Sciatic nerve (tissue), 2 donors: ENCODE measurements around the gene AP5B1. TPM values are rescaled to one million over a fixed set of nuclear protein-coding genes. Genes with fewer than 3 reads are reported as not detected.
"Not testable (repeated sequence)": the region's sequence is repeated elsewhere in the genome, so short reads cannot be mapped to it uniquely, and the experiment has no call there.

Experiments
- ATAC-seq: fragments of 200-7000 bp; cut with Tn5 transposase; one replicate; pipeline ENCODE4 v1.9.1; 2020; ENCODE audit warnings: mild to moderate bottlenecking, moderate library complexity
- DNase-seq: peaks from one replicate; pipeline ENCODE4 v3.0.0-alpha.2; 2020; ENCODE audit warnings: low spot score
- intact Hi-C: fragments of 100-400 bp; cut with DNase I; formaldehyde crosslinking; loops from one replicate; pipeline ENCODE4 v1.14.2; 2022
- total RNA-seq: library from RNA; stranded (reverse); fragmentation: NEBNext Ultra II Directional; extraction: Animal tissue kit (Norgen Biotek cat#: 25700); gene quantifications from one replicate; pipeline ENCODE4 v1.2.1, GENCODE V29; 2021
- donor health status: DM: no; HTN: no; CAD: no.
- donor health status: DM: no; HTN: no; CAD: no.

The AP5B1 gene
- total RNA-seq, 1 donor from 2014 or later = 12.9 TPM

- no peak for DNase-seq
- intact Hi-C loops = no loop called here
- ATAC-seq = no peak
These were observed 6.1 kb downstream of the AP5B1 start for GRCh38 chr11:65774525-65775306.

- ATAC-seq = no peak
- no peak for DNase-seq
- intact Hi-C loops = no loop called here
These were observed 6.9 kb downstream of the AP5B1 start for GRCh38 chr11:65773784-65774411.

- DNase-seq (no peak), ATAC-seq (no peak)
- intact Hi-C loops = no loop called here
These were observed 9.1 kb downstream of the AP5B1 start for GRCh38 chr11:65771589-65772112.

GRCh38 chr11:65770951-65771567 lies 9.7 kb downstream of the AP5B1 start:
- DNase-seq = no peak
- no peak for ATAC-seq
- intact Hi-C loops = no loop called here

GRCh38 chr11:65767806-65768205 lies 13.0 kb downstream of the AP5B1 start:
- DNase-seq, ATAC-seq, intact Hi-C loops: not testable (repeated sequence)

- intact Hi-C loops = no loop called here
- ATAC-seq (no peak), DNase-seq (no peak)
These were observed 13.4 kb downstream of the AP5B1 start for GRCh38 chr11:65767406-65767805.

GRCh38 chr11:65766535-65766934 lies 14.2 kb downstream of the AP5B1 start:
- ATAC-seq (no peak), DNase-seq (no peak)
- intact Hi-C loops = no loop called here

GRCh38 chr11:65764434-65764833 lies 16.3 kb downstream of the AP5B1 start:
- DNase-seq = no peak
- intact Hi-C loops = no loop called here
- no peak for ATAC-seq

- intact Hi-C loops, DNase-seq, ATAC-seq: not testable (repeated sequence)
These were observed 18.0 kb downstream of the AP5B1 start for GRCh38 chr11:65762816-65763215.

- DNase-seq, ATAC-seq, intact Hi-C loops: not testable (repeated sequence)
These were observed 18.6 kb downstream of the AP5B1 start for GRCh38 chr11:65762169-65762568.

- ATAC-seq (no peak), DNase-seq (no peak)
- intact Hi-C loops = no loop called here
These were observed 35.7 kb downstream of the AP5B1 start for GRCh38 chr11:65745049-65745448.

GRCh38 chr11:65744699-65745042 lies 36.1 kb downstream of the AP5B1 start:
- no peak for DNase-seq
- no peak for ATAC-seq
- intact Hi-C loops = no loop called here

- intact Hi-C loops = no loop called here
- DNase-seq = no peak
- ATAC-seq = no peak
These were observed 36.6 kb downstream of the AP5B1 start for GRCh38 chr11:65744026-65744698.

GRCh38 chr11:65743681-65744025 lies 37.1 kb downstream of the AP5B1 start:
- ATAC-seq (no peak), DNase-seq (no peak)
- intact Hi-C loops = no loop called here

- intact Hi-C loops = no loop called here
- ATAC-seq (no peak), DNase-seq (no peak)
These were observed 38.4 kb downstream of the AP5B1 start for GRCh38 chr11:65742353-65742752.

GRCh38 chr11:65741185-65741584 lies 39.6 kb downstream of the AP5B1 start:
- intact Hi-C loops = no loop called here
- no peak for ATAC-seq
- no peak for DNase-seq

GRCh38 chr11:65739022-65739421 lies 41.8 kb downstream of the AP5B1 start:
- intact Hi-C loops = no loop called here
- ATAC-seq = no peak
- DNase-seq = no peak

- intact Hi-C loops = no loop called here
- ATAC-seq (no peak), DNase-seq (no peak)
These were observed 44.0 kb downstream of the AP5B1 start for GRCh38 chr11:65736810-65737209.

GRCh38 chr11:65735111-65735510 lies 45.7 kb downstream of the AP5B1 start:
- DNase-seq, intact Hi-C loops, ATAC-seq: not testable (repeated sequence)

- no peak for DNase-seq
- intact Hi-C loops = loop anchor here (5.0 kb wide), 1 partner anchor 757 kb away; no protein-coding TSS in a partner anchor
- ATAC-seq = no peak
These were observed 50.3 kb downstream of the AP5B1 start for GRCh38 chr11:65730461-65730860.
